ENCODE results near the gene SEMA4B. TPM values are rescaled to one million over a fixed set of nuclear protein-coding genes. Genes with fewer than 3 reads are reported as not detected.

The SEMA4B gene
- total and polyA plus RNA-seq, 10 of the 15 experiments (the other 5 are each of a cell fraction or from before 2014, with no cell fraction given) = 0.87 to 26.0 (median 9.3) TPM

DNA sequence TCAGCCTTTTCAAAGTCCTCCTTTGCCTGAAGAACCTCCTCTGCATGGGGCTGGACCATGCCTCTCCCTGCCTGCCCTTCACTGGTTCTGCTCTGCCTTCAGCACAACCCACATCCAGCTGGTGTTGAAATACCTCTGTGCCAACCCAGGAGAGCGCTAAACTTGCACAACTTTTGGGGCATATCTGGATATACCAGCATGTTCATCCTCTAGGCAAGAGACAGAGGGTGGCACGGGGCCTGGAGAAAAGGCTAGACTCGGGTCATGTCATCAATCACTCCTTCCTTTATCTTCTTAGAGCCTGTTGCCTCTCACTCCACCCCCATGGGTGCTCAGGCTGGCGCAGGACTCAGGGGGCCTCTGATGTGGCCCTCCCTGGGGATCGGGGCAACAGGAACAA lies 4.8 kb downstream of the SEMA4B start (continued):
- no peak for TF ChIP-seq POLR2A (IDR thresholded peaks at IDR 0.05; ENCODE audit: low read depth, low read length)
- no peak for TF ChIP-seq FOXM1 (IDR thresholded peaks at IDR 0.05; ENCODE audit: low read depth, low read length)
- TF ChIP-seq MYB (IDR thresholded peaks at IDR 0.05; ENCODE audit: borderline replicate concordance, low read depth, low read length) = no peak
- no peak for TF ChIP-seq FOS (IDR thresholded peaks at IDR 0.05; ENCODE audit: borderline replicate concordance, extremely low read depth, insufficient read length)
- TF ChIP-seq HCFC1 (IDR thresholded peaks at IDR 0.05; ENCODE audit: low read length) = no peak

DNA sequence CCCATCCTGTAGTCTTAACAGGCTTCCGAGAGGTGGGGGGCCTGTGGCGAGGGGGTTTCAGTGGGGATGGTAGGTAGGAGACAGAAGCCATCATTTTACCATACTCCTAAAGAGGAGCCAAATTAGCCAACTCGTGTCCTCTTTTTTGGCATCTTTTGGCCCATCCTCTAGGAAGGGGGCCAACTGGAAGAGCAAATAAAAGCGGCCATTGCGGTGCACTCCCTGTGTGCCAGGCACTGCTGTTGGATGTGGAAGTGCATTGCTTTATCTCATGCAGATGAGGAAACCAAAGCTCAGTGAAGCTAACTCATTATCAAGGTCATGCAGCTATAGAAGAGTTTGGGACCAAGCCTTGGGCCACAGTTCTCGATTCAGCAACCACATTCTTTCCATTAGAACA lies 6.1 kb downstream of the SEMA4B start:
- Histone ChIP-seq H3K27ac (ENCODE audit: control insufficient read depth, insufficient read depth) (no peak overlapping the region), H4K20me1 (ENCODE audit: control insufficient read depth, insufficient read depth) (no peaks in the 10 kb centered on the region; the same call in 1 of the 2 replicates), H3K4me3 (no peak overlapping the region), H3K9ac (ENCODE audit: control insufficient read depth, insufficient read depth, low read length) (no peak overlapping the region), H3K27me3 (replicated peaks in 1 of 2; ENCODE audit: control insufficient read depth in 2 of 2, insufficient read depth in 2 of 2, low read length in 1 of 2) (no peaks in the 10 kb centered on the region), H3K4me1 (ENCODE audit: control insufficient read depth, insufficient read depth, low read length) (peaks cover 19% of the 10 kb centered on the region), H2AFZ (ENCODE audit: control insufficient read depth, low read depth, low read length) (no peak overlapping the region), H3K79me2 (ENCODE audit: control insufficient read depth, insufficient read depth, low read length) (no peaks in the 10 kb centered on the region; the same call in none of the 2 replicates), H3K9me3 (replicated peaks; ENCODE audit: control insufficient read depth, insufficient read depth, low read length) (no peaks in the 10 kb centered on the region), H3K36me3 (ENCODE audit: control insufficient read depth in 2 of 2, insufficient read depth in 2 of 2, low read length in 1 of 2) (no peaks in the 10 kb centered on the region; a peak in 2 of 4 replicates), H3K4me2 (ENCODE audit: control insufficient read depth, insufficient read depth) (no peak overlapping the region)
- POLR2A ChIA-PET = interaction anchor here (0.6 to 4.2 kb wide), 4 partner anchors 15 to 59 kb away, joined by 3 to 25 read pairs (median 6); partner anchors contain the start of genes CIB1 and GDPGP1
- in situ Hi-C loops (cut with MboI) (no loop called here), intact Hi-C loops (cut with micrococcal nuclease; ENCODE audit: unreplicated experiment) (no loop called here)
- FAIRE-seq (no peak), DNase-seq (ENCODE audit: low read depth, low spot score) (no peak), ATAC-seq (no peak)
- 94% methylated on average over 6 of the region's 6 CpGs for WGBS (ENCODE audit: insufficient coverage, insufficient replicate concordance, low lambda C conversion rate, missing lambda C conversion rate)
- RAD21 ChIA-PET (ENCODE audit: unreplicated experiment) = interaction anchor here (2.4 to 3.7 kb wide), 2 partner anchors 16 to 46 kb away, joined by 8 to 10 read pairs; no protein-coding TSS in a partner anchor
- SMC1A ChIA-PET (ENCODE audit: uncharacterized antibody, unreplicated experiment) = interaction anchor here (1.1 to 2.3 kb wide), 4 partner anchors 12 to 91 kb away, joined by 3 to 8 read pairs (median 4); no protein-coding TSS in a partner anchor
- TF ChIP-seq MYC (IDR thresholded peaks at IDR 0.05; ENCODE audit: insufficient read depth, insufficient read length, insufficient replicate concordance, low read length, severe bottlenecking) (no peak), RCOR1 (conservative IDR thresholded peaks at IDR 0.05; ENCODE audit: low read depth, low read length) (no peak), KAT2A (conservative IDR thresholded peaks at IDR 0.05; ENCODE audit: control insufficient read depth, low read depth, low read length) (no peak)
- CTCF ChIA-PET = interaction anchor here (0.6 to 1.4 kb wide), 2 partner anchors 44 to 61 kb away, joined by 3 read pairs; no protein-coding TSS in a partner anchor
- no TSS peak for BruUV-seq (replicated peaks)
